Natural killer cell (primary cell): ENCODE results near the gene TRIP10. TPM values are rescaled to one million over a fixed set of nuclear protein-coding genes. Genes with fewer than 3 reads are reported as not detected.

Experiments
- ATAC-seq, 3 donors: fragments of 150-1000 bp in 2 of 3; fragments of 200-7000 bp in 1 of 3; cut with Tn5 transposase; 1 replicate in 1 of 3; 2 replicates in 2 of 3; pipeline ENCODE4 v1.10.0; 2021; ENCODE audit warnings: mild to moderate bottlenecking in 2 of 3, moderate library complexity in 2 of 3
- DNase-seq, 2 donors: peaks; one replicate each; pipeline versions ENCODE4 v3.0.0 to v3.0.0-alpha.2; 2013 to 2021; ENCODE audit warnings: mixed read lengths in 1 of 2
- H3K27ac ChIP-seq: one replicate; pipeline ENCODE4 v1.5.1; 2013; ENCODE audit warnings: mild to moderate bottlenecking, low read length
- H3K27me3 ChIP-seq: one replicate; pipeline ENCODE4 v1.6.1; 2013; ENCODE audit warnings: low read length; ENCODE audit not compliant: control insufficient read depth, insufficient read depth
- H3K36me3 ChIP-seq: one replicate; pipeline ENCODE4 v1.6.1; 2013; ENCODE audit warnings: low read length; ENCODE audit not compliant: control insufficient read depth, insufficient read depth
- H3K4me1 ChIP-seq: one replicate; pipeline ENCODE4 v1.6.1; 2013; ENCODE audit warnings: low read length; ENCODE audit not compliant: control insufficient read depth, insufficient read depth
- H3K4me3 ChIP-seq: one replicate; pipeline ENCODE4 v1.5.1; 2013; ENCODE audit warnings: low read length
- H3K9me3 ChIP-seq: one replicate; pipeline ENCODE4 v1.6.1; 2013; ENCODE audit warnings: low read length; ENCODE audit not compliant: control insufficient read depth, insufficient read depth
- H3K27ac Mint-ChIP-seq, 2 donors: one replicate each; pipeline ENCODE4 v1.8.0; 2022; ENCODE audit warnings: mild to moderate bottlenecking in 2 of 2, mixed read lengths in 2 of 2, moderate library complexity in 1 of 2
- H3K27me3 Mint-ChIP-seq, 2 donors: one replicate each; pipeline ENCODE4 v1.8.0; 2022; ENCODE audit warnings: low read depth in 2 of 2, mixed read lengths in 2 of 2
- H3K36me3 Mint-ChIP-seq: one replicate; pipeline ENCODE4 v1.8.0; 2022; ENCODE audit warnings: mixed read lengths
- H3K4me1 Mint-ChIP-seq, 2 donors: one replicate each; pipeline ENCODE4 v1.8.0; 2022; ENCODE audit warnings: mixed read lengths in 2 of 2
- H3K4me3 Mint-ChIP-seq: one replicate; pipeline ENCODE4 v1.8.0; 2022; ENCODE audit warnings: mild to moderate bottlenecking, moderate library complexity, mixed read lengths
- H3K9me3 Mint-ChIP-seq, 2 donors: one replicate each; pipeline ENCODE4 v1.8.0; 2022; ENCODE audit warnings: mixed read lengths in 2 of 2
- WGBS: methylation state at CpG from one replicate; pipeline ENCODE4 v1.1.7; 2013; ENCODE audit warnings: missing lambda C conversion rate; ENCODE audit not compliant: insufficient coverage; 5-methylcytosine and 5-hydroxymethylcytosine counted together
- intact Hi-C: fragments of 100-400 bp; cut with micrococcal nuclease; formaldehyde crosslinking; loops from one replicate; pipeline ENCODE4 v1.14.2; 2022
- total RNA-seq, 4 donors: library from RNA; stranded (reverse); fragments of 120-200 nt in 1 of 4; gene quantifications; one replicate each; pipeline versions ENCODE4 v1.2.3 to v1.2.4, GENCODE V29; 2013 to 2022
- TF ChIP-seq, protein P1 (sequence below): fragments of 200-600 bp; IDR thresholded peaks from one replicate; pipeline ENCODE4 v1.8.0; 2022; ENCODE audit warnings: antibody characterized with exemption

The TRIP10 gene
- total RNA-seq, 3 donors from 2014 or later (not counting 1 experiment from before 2014, with no cell fraction given), result 1.0 to 5.2 (median 3.3) TPM

DNA sequence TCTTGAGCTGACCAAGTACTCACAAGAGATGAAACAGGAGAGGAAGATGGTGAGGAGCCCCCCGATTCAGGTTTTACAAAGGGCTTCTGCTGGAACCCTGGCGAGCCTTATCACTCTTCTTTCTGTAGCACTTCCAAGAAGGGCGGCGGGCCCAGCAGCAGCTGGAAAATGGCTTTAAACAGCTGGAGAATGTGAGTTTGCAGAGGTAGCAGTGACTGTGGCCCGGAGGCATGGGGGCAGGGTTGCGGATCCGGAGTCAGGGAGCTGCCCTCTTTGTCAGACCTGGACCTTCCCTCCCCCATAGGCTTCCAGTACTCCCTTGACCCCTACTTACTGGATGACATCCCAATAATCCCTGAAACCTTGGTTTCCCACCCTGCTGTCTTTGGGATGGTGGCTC is 3.6 kb downstream of the TRIP10 start:
- Histone ChIP-seq H3K36me3 (peaks cover under 1% of the 10 kb centered on the region), H3K4me3 (no peak overlapping the region), H3K27ac (no peak overlapping the region), H3K27me3 (no peaks in the 10 kb centered on the region), H3K9me3 (no peaks in the 10 kb centered on the region), H3K4me1 (peaks cover 31% of the 10 kb centered on the region)
- DNase-seq (no peak), ATAC-seq (no peak)
- Mint-ChIP-seq H3K27ac (no peak overlapping the region), H3K4me3 (no peak overlapping the region), H3K36me3 (no peaks in the 10 kb centered on the region), H3K9me3 (no peaks in the 10 kb centered on the region), H3K4me1 (peaks cover 13 to 21% of the 10 kb centered on the region in 2 donors), H3K27me3 (no peaks in the 10 kb centered on the region)
- 96% methylated on average over 7 of the region's 7 CpGs for WGBS
- TF ChIP-seq, protein P1, sequence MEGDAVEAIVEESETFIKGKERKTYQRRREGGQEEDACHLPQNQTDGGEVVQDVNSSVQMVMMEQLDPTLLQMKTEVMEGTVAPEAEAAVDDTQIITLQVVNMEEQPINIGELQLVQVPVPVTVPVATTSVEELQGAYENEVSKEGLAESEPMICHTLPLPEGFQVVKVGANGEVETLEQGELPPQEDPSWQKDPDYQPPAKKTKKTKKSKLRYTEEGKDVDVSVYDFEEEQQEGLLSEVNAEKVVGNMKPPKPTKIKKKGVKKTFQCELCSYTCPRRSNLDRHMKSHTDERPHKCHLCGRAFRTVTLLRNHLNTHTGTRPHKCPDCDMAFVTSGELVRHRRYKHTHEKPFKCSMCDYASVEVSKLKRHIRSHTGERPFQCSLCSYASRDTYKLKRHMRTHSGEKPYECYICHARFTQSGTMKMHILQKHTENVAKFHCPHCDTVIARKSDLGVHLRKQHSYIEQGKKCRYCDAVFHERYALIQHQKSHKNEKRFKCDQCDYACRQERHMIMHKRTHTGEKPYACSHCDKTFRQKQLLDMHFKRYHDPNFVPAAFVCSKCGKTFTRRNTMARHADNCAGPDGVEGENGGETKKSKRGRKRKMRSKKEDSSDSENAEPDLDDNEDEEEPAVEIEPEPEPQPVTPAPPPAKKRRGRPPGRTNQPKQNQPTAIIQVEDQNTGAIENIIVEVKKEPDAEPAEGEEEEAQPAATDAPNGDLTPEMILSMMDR, result no peak
- intact Hi-C loops, result no loop called here

GRCh38 chr19:6743714-6744380 is 4.4 kb downstream of the TRIP10 start:
- TF ChIP-seq, protein P1, result no peak
- Histone ChIP-seq H3K27ac (no peak overlapping the region), H3K9me3 (no peaks in the 10 kb centered on the region), H3K4me1 (peaks cover 23% of the 10 kb centered on the region), H3K27me3 (no peaks in the 10 kb centered on the region), H3K36me3 (peaks cover 5% of the 10 kb centered on the region), H3K4me3 (no peak overlapping the region)
- Mint-ChIP-seq H3K27me3 (no peaks in the 10 kb centered on the region), H3K4me3 (peak overlapping the region; percentile 4), H3K9me3 (no peaks in the 10 kb centered on the region), H3K27ac (no peak overlapping the region), H3K4me1 (peaks cover 5 to 13% of the 10 kb centered on the region in 2 donors), H3K36me3 (no peaks in the 10 kb centered on the region)
- no peak for DNase-seq
- intact Hi-C loops, result no loop called here
- ATAC-seq, result no peak
- WGBS, result 95% methylated on average over 15 of the region's 15 CpGs

- intact Hi-C loops, result no loop called here
- TF ChIP-seq, protein P1, result no peak
- Mint-ChIP-seq H3K36me3 (no peaks in the 10 kb centered on the region), H3K27ac (no peak overlapping the region), H3K4me1 (peaks cover 0 to 6% of the 10 kb centered on the region in 2 donors), H3K4me3 (peak overlapping the region; percentile 4), H3K27me3 (no peaks in the 10 kb centered on the region), H3K9me3 (no peaks in the 10 kb centered on the region)
- WGBS, result 91% methylated on average over 41 of the region's 41 CpGs
- H3K27ac ChIP-seq, result no peak overlapping the region
- no peaks in the 10 kb centered on the region for H3K9me3 ChIP-seq
- DNase-seq (no peak), ATAC-seq (no peak)
- peaks cover 5% of the 10 kb centered on the region for H3K36me3 ChIP-seq
- H3K27me3 ChIP-seq, result no peaks in the 10 kb centered on the region
- H3K4me1 ChIP-seq, result peaks cover 16% of the 10 kb centered on the region
- no peak overlapping the region for H3K4me3 ChIP-seq
These were observed 5.2 kb downstream of the TRIP10 start for GRCh38 chr19:6744381-6745301.
